HG03575 (cell line): ENCODE measurements around the gene GSTO1.

Source experiments
- ATAC-seq: cut with Tn5 transposase; IDR thresholded peaks from one replicate; pipeline ENCODE4 v1.9.1; 2021; ENCODE audit not compliant: unreplicated experiment, insufficient number of reproducible peaks, low FRiP score; ENCODE audit errors: extremely low read depth

Gene GSTO1

DNA sequence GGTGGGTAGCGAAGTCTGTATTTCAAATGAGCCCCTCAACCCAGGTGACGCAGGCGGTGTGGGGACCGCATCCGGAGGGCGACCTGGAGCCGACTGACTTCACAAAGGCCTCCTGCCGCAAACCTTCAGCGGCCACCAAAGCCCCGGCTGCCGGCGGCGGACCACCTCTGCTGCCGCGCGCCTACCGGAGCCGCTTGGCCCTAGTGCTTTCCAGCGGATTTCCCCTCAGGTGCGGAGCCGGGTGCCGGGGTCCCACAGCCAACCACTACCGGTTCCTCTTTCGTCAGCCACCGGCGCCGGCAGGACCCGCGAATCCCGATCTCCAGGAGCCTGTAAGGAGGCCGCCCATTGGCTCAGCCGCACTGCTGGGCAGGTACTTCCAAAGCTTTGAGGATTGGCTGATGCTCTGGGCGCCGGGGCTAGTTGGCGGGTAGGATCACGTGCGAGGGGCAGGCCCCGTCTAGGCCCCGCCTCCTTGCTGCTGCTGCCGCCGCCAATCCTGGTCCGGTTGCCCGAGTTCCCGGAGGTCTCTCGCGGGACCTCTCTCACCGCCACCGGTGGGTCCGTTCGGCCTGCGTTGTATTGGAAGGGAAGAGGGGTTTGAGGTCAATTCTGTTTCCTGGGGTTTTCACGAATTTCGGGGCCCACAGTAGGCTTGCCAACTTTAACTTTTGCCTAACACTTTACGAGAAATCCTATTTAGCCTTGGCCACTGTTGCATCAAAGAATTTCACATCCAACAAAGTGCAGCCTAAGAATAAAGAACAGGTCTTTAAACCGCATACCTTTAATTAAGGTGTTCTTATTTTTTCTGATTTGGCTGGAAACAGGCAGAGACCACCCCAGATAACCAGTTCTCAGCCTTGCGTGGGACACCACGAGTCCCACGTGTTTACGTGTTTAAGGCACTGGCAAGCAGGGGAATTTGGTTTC, 14.3 kb downstream of the GSTO1 start, which contains the start of gene GSTO2:
TSS of gene GSTO2 (plus strand) at position 472 of the 933 bp plus-strand sequence. CDS start 5,732 bp downstream, outside the sequence.
- peak; percentile 97 for ATAC-seq

DNA sequence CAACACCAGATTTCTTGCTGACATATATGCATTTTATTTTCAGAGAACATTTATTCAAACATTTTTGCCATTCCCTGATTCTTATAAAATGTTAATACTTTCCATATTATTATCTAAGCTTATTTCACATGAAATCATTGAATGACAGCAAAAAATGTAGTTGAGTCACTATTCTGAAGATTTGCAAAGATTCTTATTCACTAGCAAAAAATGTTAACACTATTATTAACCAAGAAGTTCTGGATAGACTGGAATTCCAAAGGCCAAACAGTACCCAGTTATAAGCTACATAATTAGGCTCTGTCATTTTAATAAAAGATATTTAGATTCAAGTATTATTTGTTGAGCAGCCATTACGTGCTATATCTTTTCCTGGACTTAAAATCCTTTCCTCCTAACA, 18.6 kb downstream of the GSTO1 start:
- ATAC-seq = no peak

DNA sequence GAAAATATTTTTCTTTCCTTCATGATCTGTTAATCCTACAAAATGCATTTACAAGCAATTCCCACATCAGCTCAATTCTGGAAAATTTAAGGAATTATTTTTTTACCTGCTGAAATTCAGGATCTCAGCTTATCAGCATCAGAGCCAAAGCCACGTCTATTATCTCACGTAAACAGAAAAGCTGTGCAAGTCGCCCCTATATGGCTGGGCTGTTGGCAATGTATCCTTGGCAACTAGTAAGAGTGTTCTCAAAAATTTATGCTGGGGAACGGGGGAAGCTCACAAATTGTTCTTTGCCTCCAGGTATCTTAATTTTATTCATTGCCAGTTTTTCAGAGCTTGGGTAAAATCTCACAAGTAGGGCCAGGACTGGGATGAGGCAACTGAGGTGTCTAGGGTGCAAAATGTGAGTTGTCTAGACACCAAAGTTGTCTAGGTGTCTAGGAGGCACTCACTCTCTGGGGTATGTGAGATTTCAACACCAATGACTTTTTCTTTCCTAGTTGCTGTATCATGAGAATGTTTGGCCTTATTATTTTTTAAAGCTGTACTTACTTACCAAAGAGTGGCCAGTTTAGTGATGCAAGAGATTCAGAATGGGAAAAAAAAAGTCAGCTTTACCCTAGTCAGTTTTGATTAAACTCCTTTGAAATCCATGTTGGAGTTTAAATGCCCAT, 19.3 kb downstream of the GSTO1 start:
- no peak for ATAC-seq

DNA sequence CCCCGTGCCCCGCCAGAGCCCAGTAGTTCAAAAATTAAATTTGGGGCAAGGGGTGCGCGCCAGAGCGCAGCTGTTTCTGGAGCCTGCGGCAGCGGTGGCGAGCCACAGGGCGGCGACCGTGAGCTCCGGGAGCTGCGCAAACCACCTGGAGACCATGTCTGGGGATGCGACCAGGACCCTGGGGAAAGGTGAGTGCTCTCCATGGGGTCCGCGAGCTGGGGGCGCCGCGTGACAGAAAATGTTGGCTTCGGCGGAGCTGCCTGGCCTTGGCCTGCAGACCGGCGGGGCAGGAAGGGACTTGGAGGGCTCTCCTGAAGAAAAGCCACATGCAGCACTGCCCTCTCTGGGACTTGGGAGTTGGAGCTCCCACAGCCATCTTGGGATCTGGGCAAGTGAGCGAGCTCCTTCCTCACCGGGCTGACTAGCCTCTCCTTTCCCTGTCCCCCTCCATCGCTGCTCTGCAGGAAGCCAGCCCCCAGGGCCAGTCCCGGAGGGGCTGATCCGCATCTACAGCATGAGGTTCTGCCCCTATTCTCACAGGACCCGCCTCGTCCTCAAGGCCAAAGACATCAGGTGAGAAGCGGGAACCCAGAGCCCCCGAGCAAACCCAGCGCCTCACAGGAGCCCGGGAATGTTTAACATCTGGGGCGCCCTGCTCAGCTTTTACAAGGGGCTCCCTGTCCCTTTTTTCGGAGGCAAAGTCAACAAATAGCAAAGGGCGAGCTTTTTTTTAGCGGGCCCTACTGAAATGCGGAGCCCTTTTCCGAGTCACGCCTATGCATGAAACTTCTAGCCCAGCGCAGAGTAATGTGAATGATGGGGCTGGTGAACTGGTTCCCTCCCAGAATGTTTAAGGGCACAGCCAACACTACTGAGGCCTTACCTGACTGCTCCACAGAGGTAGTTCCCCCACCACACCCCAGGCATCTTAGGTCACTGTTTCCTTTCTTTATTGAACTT, 20.4 kb downstream of the GSTO1 start:
- no peak for ATAC-seq

DNA sequence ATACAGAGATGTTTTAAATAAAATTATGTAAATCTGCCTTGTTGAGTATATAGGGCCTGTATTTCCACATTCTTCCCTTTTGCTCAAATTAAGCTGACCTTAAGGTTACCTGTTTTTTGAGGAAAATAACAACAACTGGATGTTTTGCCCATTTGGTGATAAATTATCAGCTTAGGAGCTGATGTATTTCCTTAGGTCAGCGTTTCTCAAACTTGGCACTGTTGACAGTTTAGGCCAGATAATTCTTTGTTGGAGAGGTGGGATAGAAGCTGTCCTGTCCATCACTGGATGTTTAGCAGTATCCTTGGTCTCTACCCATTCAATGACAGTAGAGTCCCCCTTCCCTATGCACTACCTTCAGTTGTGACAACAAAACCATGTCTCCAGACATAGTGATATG, 21.5 kb downstream of the GSTO1 start:
- no peak for ATAC-seq

DNA sequence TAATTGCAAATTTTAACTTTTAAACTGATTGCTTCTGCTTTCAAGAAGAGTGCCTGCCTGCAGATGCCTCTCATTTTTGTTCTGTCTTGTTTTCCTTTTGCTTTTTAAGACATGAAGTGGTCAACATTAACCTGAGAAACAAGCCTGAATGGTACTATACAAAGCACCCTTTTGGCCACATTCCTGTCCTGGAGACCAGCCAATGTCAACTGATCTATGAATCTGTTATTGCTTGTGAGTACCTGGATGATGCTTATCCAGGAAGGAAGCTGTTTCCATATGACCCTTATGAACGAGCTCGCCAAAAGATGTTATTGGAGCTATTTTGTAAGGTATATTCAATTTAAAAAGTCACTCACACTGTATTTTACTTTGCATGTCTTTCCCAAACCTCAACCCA, 23.1 kb downstream of the GSTO1 start:
- no peak for ATAC-seq

DNA sequence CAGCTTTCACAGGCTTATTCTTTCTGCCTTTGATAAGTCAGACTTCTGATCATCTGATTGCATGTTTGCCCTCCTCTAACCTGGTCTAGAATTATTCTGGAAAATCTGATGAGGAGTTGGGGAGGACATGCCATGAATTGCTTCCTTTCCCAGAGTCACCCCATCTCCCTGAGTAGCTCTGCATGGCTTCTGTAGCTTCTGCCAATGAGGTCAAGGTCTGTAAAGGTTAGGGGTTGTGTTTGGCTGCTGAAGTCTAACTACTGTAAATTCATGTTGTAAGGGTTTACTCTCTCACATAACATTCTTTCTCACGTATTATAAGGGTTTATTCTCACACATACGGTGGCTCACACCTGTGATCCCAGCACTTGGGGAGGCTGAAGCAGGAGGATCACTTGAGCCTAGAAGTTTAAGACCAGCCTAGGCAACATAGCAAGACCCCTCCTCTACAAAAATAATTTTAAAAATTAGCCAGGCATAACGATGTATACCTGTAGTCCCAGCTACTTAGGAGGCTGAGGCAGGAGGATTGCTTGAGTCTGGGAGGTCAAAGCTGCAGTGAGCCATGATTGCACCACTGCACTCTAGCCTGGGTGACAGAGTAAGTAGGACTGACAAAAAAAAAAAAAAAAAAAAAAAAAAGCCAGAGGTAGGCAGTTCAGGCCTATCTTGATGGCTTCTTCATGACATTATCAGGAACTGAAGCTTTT, 25.0 kb downstream of the GSTO1 start:
- ATAC-seq = no peak

DNA sequence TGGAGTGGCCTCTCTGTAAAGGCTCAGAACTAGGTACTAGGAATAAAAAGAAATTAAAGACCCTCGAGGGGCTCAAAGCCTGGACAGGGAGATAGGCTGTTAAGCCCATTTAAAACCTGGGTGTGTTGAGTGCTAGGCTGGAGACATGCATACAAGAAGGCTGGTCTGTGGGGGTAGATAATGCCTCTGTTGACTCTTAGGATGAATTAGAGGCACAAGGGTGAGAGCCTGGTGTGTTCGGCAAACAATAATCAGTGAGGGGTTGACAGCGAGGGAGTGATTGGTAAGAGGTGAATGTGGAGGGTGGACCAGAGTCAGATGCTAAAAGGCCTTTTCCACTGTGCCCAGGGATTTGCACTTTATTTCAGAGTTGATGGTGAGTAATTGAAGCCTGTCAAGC, 27.0 kb downstream of the GSTO1 start:
- ATAC-seq = no peak

DNA sequence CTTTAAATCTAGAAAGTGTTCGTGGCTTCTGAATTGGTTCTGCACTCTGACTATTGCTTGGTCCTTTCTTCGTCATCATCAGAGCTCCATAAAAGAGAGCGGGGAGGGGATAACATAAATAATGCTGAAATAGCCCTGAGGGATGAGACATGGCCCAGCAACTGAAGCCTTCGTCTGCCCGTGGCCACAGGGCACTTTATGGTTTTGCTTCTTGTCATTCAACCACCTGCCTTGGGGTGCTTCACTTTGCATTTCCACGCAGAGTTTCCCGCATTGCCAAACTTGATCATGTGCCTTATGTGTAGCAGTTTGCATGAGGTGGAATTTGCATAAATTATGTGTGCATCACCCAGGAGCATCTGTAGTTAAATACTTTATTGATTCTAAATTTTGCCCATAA, 30.2 kb downstream of the GSTO1 start:
- no peak for ATAC-seq

DNA sequence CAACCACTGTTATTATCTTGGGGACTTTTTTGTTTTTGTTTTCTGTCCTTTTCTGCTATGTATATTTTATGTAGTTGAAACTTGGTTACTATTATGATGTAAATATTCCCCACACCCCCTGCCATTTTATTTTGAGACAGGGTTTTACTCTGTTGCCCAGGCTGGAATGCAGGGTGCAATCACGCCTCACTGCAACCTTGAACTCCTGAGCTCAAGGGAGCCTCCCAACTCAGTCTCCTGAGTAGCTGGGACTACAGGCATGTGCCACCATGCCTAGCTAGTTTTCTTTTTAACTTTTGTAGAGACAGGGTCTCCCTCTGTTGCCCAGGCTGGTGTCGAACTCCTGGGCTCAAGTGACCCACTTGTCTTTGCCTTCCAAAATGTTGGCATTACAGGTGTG, 32.2 kb downstream of the GSTO1 start:
- no peak for ATAC-seq

DNA sequence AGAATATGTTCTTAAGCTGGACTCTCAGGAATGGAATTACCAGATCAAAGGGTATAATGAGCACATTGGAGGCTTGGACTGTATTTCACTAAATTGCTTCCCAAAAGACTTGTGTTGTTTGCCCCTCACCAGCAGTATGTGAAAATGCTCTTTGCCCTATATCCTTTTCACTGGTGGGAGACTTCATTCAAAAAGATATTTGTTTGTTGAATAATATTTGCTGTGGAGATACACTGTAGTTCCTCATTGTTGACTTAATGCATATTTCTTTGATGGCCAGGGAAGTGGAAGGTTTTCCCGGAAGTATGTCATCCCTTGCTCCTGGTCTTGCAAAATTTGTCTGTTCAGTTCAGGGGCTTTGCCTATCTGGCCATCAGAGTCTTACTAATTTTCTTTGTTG, 33.7 kb downstream of the GSTO1 start:
- no peak for ATAC-seq

DNA sequence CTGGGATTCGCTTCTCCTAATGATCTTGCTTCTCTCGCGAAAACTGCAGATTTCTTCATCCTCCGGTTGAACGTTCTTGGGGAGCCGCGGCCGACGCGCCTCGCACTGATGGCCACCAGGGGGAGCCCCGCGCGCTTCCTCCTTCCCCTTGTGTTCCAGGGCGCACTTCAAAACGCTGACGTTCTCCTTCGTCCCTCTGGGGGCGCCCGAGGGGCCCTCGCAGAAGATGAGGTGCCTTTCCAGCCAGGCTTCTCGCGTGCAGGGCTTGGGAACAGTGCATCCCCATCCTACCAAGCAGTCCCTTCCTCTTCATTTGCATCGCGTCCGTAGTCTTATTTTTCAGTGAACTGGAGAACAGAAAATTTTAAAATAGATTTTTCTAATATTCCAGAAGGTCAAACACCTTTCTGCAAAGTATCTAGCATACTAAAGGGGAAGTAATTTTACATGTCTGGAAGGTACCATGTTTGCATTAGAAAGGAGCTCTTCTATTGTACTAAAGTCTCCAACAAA, 36.8 kb downstream of the GSTO1 start:
- peak; percentile 92 for ATAC-seq

DNA sequence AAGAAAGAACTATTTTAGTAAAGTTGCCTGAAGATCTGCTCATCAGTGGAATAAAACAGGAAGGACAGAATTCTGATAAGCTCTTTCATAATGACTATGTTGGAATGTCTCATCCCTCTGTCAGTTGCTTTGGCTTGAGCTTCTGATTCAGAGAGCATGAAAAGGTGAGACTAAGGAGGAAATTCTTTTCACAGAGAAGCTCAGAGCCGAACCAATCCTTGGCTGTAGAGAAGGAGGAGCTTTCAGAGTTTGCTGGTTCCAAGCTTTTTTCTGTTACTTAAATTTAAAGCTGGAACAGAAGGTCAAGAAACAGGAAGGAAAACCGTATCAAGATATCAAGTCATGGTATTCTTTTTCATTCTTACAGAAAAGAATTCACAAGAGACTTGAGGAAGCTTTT, 38.3 kb downstream of the GSTO1 start:
- no peak for ATAC-seq

DNA sequence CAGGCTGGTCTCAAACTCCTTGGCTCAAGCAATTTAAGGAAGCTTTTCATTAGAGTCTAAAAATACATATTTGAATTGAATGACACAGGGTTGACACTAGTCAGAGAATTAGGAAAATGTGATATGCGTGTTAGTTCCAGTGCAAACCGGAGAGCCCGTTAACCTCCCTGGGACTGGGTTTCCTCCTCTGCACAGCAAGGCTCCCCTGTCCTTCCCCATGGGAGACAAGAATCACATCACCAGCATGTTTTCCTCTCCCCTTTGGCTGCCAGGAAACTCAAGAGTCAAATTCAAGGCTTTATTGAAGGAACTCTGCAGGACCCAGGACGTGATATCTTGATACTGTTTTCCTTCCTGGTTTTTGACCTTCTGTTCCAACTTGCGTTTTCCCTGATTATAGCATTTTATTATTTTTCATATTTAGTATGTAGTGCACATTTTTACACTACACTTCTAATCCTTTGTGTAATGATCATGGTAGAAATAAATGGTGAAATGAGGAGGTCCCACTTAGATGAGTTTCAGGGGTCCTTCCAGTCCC, 39.2 kb downstream of the GSTO1 start:
- no peak for ATAC-seq

DNA sequence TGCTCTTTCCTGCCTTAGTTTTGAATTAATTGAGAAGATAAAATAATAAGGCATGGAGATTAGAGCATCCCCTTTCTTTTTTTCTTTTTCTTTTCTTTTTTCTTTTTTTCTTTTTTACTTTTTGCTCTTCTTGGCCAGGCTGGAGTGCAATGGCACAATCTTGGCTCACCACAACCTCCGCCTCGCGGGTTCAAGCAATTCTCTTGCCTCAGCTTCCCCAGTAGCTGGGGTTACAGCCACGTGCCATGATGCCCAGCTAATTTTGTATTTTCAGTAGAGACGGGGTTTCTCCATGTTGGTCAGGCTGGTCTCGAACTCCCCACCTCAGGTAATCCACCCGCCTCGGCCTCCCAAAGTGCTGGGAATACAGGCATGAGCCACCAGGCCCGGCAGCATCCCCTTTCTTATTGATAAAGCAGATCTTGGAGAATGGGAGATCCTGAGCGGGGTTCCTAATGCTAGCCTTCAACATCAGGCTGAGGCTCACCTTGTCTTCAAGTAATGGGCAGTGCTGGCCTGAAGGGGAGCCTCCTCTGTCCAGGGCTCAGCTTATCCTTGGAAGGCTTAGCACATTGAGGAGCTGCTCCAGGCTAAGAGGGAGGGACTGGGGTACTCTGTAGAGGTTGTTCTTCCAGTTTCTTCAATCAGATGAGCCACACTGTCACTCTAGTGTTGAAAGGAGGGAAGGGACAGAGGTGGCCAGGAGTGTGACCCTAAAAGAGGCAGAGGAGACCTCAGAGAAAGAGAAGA, 42.2 kb downstream of the GSTO1 start:
- no peak for ATAC-seq

DNA sequence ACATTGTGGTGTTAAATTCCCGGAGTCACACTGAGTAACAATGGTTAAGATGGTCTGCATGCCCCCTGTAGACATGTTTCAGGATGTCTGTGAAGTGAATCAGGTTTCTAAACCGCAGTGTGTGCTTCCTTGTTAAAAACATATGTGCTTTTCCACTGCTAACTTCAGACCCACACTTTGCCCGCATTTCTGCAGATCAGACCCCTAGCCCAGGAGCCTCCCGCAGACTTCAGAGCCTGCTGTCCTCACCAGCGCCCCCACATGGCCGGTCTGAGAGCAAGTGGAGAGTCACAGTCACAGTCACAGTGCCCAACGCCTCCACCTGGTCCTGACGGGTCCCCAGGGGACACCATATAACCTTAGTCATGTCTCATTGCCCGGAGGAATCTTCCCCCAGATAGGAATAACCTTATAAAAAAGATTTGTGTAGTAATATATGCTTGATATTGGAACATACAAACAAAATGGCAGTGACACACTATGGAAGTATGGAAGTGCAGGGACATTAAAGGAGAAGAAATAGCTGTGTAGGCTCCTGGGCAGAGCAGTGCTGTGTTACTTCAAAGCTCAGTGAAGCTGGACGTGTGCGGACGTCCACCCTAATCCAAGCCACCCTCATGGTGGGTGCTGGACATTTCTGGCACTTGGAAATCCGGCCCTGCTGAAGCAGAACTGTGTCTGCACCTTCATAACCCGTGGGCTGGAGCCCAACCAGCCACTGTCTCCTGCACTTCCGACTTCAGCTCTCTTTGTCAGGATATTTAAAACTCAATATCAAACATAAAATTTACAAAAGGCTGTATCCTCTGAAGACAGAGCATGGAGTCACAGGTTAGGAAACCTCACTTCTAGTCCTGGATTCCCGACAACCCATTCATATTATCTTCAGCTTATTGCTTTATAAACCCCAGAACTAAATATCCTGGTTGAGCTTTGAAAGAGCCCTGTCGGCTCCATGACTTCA, 43.3 kb downstream of the GSTO1 start:
- ATAC-seq = no peak
